ENCODE measurements around the gene DUSP28.

- no peak for TF ChIP-seq CTCF (IDR thresholded peaks at IDR 0.05)
- no peak for TF ChIP-seq POLR2A (IDR thresholded peaks at IDR 0.05)
Measured at GRCh38 chr2:240579071-240579762, 19.1 kb downstream of the DUSP28 start.
